ENCODE data around the gene GRM3. TPM values are rescaled to one million over a fixed set of nuclear protein-coding genes. Genes with fewer than 3 reads are reported as not detected.

GRM3 gene
- total RNA-seq, 4 donors from 2014 or later = not detected

DNA sequence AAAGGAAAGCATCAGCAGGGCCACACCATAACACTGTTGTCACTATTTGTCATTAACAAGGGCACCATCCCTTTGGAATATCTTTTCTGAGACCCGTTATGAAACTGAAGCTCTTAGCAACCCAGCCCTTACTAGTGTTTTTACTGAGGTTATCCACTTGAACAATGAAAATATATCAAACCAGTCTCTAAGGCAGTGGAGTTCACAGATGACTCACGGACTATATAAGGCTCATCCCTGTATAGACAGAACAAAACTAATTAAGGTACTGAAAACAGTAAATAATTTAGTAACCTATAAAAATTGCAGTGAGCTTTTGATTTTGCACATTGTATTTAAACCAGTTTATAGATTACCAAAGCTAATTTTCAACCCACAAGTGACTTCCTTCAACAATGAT lies 219.7 kb downstream of the GRM3 start:
- no peak overlapping the region for H3K4me3 ChIP-seq
- H3K9me3 ChIP-seq = no peaks in the 10 kb centered on the region
- no peak for DNase-seq
- no peak for TF ChIP-seq CTCF (IDR thresholded peaks at IDR 0.05)
- no peak for TF ChIP-seq POLR2A (IDR thresholded peaks at IDR 0.05)
- H3K36me3 ChIP-seq = no peaks in the 10 kb centered on the region
- H3K27me3 ChIP-seq = no peaks in the 10 kb centered on the region
- WGBS, 2 donors = 75 to 88% methylated on average over 2 of the region's 2 CpGs
- H3K27ac ChIP-seq = no peak overlapping the region
- intact Hi-C loops (cut with DNase I) = no loop called here
- no peaks in the 10 kb centered on the region for H3K4me1 ChIP-seq

DNA sequence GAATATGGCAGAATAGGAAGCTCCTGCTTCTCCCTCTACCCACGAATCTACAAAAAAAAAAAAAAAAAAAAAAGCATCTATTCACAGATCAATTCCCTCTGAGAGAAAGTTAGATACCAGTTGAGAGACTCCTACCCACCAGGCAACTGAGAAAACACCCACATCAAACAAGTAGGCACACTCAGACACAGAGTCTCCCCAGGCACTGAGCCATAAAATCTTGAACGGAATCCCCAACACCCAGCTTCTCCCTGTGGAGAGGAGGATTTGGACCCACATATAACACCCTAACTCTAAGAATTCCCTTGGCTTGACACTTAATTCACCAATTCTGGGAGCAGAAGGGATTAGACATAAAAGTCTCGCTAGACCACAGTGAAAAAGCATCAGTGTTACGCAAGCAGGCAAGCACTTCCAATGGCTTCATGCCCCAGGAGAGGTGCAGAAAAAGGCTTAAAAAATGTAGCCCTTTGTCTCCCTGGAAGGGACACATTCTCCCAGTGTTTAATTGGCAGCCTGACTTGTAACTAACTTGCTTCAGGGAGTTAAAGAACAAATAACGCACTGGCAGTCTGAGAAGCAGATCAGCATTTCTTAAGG lies 223.6 kb downstream of the GRM3 start:
- H3K9me3 ChIP-seq = no peaks in the 10 kb centered on the region
- intact Hi-C loops (cut with DNase I) = no loop called here
- H3K27ac ChIP-seq = no peak overlapping the region
- 48 to 66% methylated on average over 5 of the region's 5 CpGs for WGBS, 2 donors
- no peaks in the 10 kb centered on the region for H3K27me3 ChIP-seq
- H3K4me3 ChIP-seq = no peak overlapping the region
- H3K4me1 ChIP-seq = no peaks in the 10 kb centered on the region
- TF ChIP-seq CTCF (IDR thresholded peaks at IDR 0.05) (no peak), POLR2A (IDR thresholded peaks at IDR 0.05) (no peak)
- no peaks in the 10 kb centered on the region for H3K36me3 ChIP-seq
- no peak for DNase-seq

GRCh38 chr7:86876146-86876545 lies 232.4 kb downstream of the GRM3 start:
- no peak for DNase-seq
- Histone ChIP-seq H3K27ac (no peak overlapping the region), H3K4me1 (no peaks in the 10 kb centered on the region), H3K36me3 (no peaks in the 10 kb centered on the region), H3K9me3 (no peaks in the 10 kb centered on the region), H3K27me3 (no peaks in the 10 kb centered on the region), H3K4me3 (no peak overlapping the region)
- no peak for TF ChIP-seq CTCF (IDR thresholded peaks at IDR 0.05)
- no peak for TF ChIP-seq POLR2A (IDR thresholded peaks at IDR 0.05)
- intact Hi-C loops (cut with DNase I) = no loop called here

GRCh38 chr7:86884152-86884551 lies 240.4 kb downstream of the GRM3 start:
- H3K27me3 ChIP-seq = no peaks in the 10 kb centered on the region
- WGBS, 2 donors = 67 to 79% methylated on average over 2 of the region's 2 CpGs
- no peak overlapping the region for H3K27ac ChIP-seq
- peaks cover 0 to 6% (median 0%) of the 10 kb centered on the region in 3 donors for H3K36me3 ChIP-seq
- intact Hi-C loops (cut with DNase I) = no loop called here
- TF ChIP-seq CTCF (IDR thresholded peaks at IDR 0.05) = no peak
- TF ChIP-seq POLR2A (IDR thresholded peaks at IDR 0.05) = no peak
- H3K4me1 ChIP-seq = no peaks in the 10 kb centered on the region
- H3K4me3 ChIP-seq = no peak overlapping the region
- DNase-seq = no peak
- H3K9me3 ChIP-seq = no peaks in the 10 kb centered on the region

DNA sequence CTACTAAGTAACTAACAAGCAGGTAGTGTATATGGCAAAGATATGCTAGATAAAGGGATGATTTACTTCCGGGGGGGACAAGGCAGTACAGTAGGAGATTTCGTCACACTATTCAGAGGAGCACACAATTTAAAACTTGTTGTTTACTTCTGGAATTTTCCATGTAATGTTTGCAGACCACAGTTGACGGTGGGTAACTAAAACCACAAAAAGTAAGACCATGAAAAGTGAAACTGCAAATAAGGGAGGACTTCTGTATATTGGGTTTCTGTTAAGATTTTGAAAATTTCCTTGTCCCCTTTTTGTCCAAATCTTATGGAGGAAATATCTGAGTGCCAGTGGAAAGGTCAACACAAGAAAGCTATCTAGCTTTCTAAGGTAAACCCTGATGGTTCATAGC lies 245.8 kb downstream of the GRM3 start:
- H3K27me3 ChIP-seq = no peaks in the 10 kb centered on the region
- WGBS, 2 donors = 73 to 78% methylated on average over 3 of the region's 3 CpGs
- peaks cover 0 to 6% (median 0%) of the 10 kb centered on the region in 3 donors for H3K36me3 ChIP-seq
- H3K4me3 ChIP-seq = no peak overlapping the region
- TF ChIP-seq POLR2A (IDR thresholded peaks at IDR 0.05) (no peak), CTCF (IDR thresholded peaks at IDR 0.05) (no peak)
- no peaks in the 10 kb centered on the region for H3K4me1 ChIP-seq
- no peak overlapping the region for H3K27ac ChIP-seq
- H3K9me3 ChIP-seq = no peaks in the 10 kb centered on the region
- intact Hi-C loops (cut with DNase I) = no loop called here
- DNase-seq = no peak
